Endothelial cell of umbilical vein (primary cell): ENCODE results near the gene SPIRE2. TPM values are rescaled to one million over a fixed set of nuclear protein-coding genes. Genes with fewer than 3 reads are reported as not detected.

ENCODE experiments used
- BruUV-seq: library from RNA; stranded (reverse); fragments of 400-500 nt; replicated peaks from 2 replicates; lab custom pipeline; 2021; lab: Mats Ljungman, UMichigan
- CTCF ChIA-PET: fragments of 300-600, 350-600 bp; sonication (Branson Sonifier 250); formaldehyde crosslinking; loops from one replicate; lab custom pipeline; 2021; ENCODE audit warnings: antibody characterized with exemption, inconsistent platforms; lab: Charles Lee
- POLR2A ChIA-PET: fragments of 300-600, 350-600 bp; sonication (Branson Sonifier 250); formaldehyde crosslinking; loops from one replicate; lab custom pipeline; 2021; ENCODE audit warnings: antibody characterized with exemption, inconsistent platforms; lab: Charles Lee
- DNase-seq: peaks from one replicate; pipeline ENCODE4 v3.0.0-alpha.2; 2011; ENCODE audit warnings: low read depth, low spot score
- FAIRE-seq: peaks from 2 replicates; lab custom pipeline; 2011; peaks lifted over from hg19 to GRCh38; lab: Jason Lieb, UNC
- H2AFZ ChIP-seq: 2 replicates; pipeline ENCODE4 v1.6.0; 2012; ENCODE audit warnings: low read depth, low read length, control low read depth, inconsistent platforms
- H3K27ac ChIP-seq: 2 replicates; pipeline ENCODE4 v1.5.1; 2011; ENCODE audit warnings: low read depth, mild to moderate bottlenecking, control low read depth, low read length, moderate library complexity; ENCODE audit not compliant: insufficient read depth
- H3K27me3 ChIP-seq, 2 experiments: 2 replicates each; pipeline versions ENCODE4 v1.6.0 to v1.6.1; 2011; ENCODE audit warnings: low read length in 2 of 2, mixed read lengths in 1 of 2; ENCODE audit not compliant: control insufficient read depth in 2 of 2, insufficient read depth in 2 of 2
- H3K36me3 ChIP-seq, 2 experiments: 2 replicates in 1 of 2; 3 replicates in 1 of 2; pipeline ENCODE4 v1.5.1; 2011; ENCODE audit warnings: low read length in 2 of 2, mild to moderate bottlenecking in 1 of 2, moderate library complexity in 1 of 2; ENCODE audit not compliant: control insufficient read depth in 2 of 2, insufficient read depth in 2 of 2; ENCODE audit errors: extremely low read depth in 1 of 2
- H3K4me1 ChIP-seq: 3 replicates; pipeline ENCODE4 v1.5.1; 2011; ENCODE audit warnings: mild to moderate bottlenecking, low read length; ENCODE audit not compliant: control insufficient read depth, insufficient read depth; ENCODE audit errors: extremely low read depth
- H3K4me2 ChIP-seq: 2 replicates; pipeline ENCODE4 v1.6.1; 2011; ENCODE audit warnings: low read length, control low read depth, mixed read lengths; ENCODE audit not compliant: insufficient read depth
- H3K4me3 ChIP-seq, 3 experiments: fragments of 200-600 bp in 1 of 3; sonication (generic), shearing (Covaris generic) in 1 of 3; replicated peaks in 1 of 3; 2 replicates each; pipeline ENCODE4 v1.5.1; 2011 to 2016; ENCODE audit warnings: control low read depth in 3 of 3, low read length in 3 of 3, mild to moderate bottlenecking in 2 of 3, inconsistent platforms in 1 of 3, low read depth in 1 of 3, moderate library complexity in 1 of 3; ENCODE audit not compliant: insufficient read depth in 1 of 3
- H3K79me2 ChIP-seq: 2 replicates; pipeline ENCODE4 v1.6.0; 2012; ENCODE audit warnings: low read length, inconsistent platforms; ENCODE audit not compliant: control insufficient read depth, insufficient read depth
- H3K9ac ChIP-seq: replicated peaks from 2 replicates; pipeline ENCODE3; 2011; ENCODE audit warnings: low read length, control low read depth; ENCODE audit not compliant: insufficient read depth; ENCODE audit errors: extremely low read depth
- H3K9me1 ChIP-seq: replicated peaks from 3 replicates; pipeline ENCODE4 v1.6.0; 2011; ENCODE audit warnings: mild to moderate bottlenecking, low read length; ENCODE audit not compliant: control insufficient read depth, insufficient read depth; ENCODE audit errors: extremely low read depth
- H3K9me3 ChIP-seq: replicated peaks from 2 replicates; pipeline ENCODE4 v1.5.1; 2012; ENCODE audit warnings: low read length, inconsistent platforms; ENCODE audit not compliant: control insufficient read depth, insufficient read depth
- H4K20me1 ChIP-seq: replicated peaks from 2 replicates; pipeline ENCODE3; 2011; ENCODE audit warnings: mild to moderate bottlenecking, low read length; ENCODE audit not compliant: control insufficient read depth, insufficient read depth; ENCODE audit errors: extremely low read depth
- CTCF ChIP-seq, 2 donors: IDR thresholded peaks; 1 replicate in 1 of 2; 2 replicates in 1 of 2; pipeline ENCODE4 v1.5.1; 2011; ENCODE audit warnings: low read length in 2 of 2, mild to moderate bottlenecking in 2 of 2, moderate library complexity in 2 of 2, control low read depth in 1 of 2, inconsistent platforms in 1 of 2, low read depth in 1 of 2; ENCODE audit not compliant: insufficient read depth in 1 of 2; ENCODE audit errors: extremely low read depth in 1 of 2
- EZH2 ChIP-seq: IDR thresholded peaks from 2 replicates; pipeline ENCODE4 v1.6.1; 2012; ENCODE audit warnings: borderline replicate concordance, low read depth, mild to moderate bottlenecking, moderate library complexity, low read length, inconsistent platforms; ENCODE audit not compliant: severe bottlenecking
- FOS ChIP-seq: IDR thresholded peaks from 2 replicates; pipeline ENCODE4 v1.6.1; 2011; ENCODE audit warnings: mild to moderate bottlenecking, low read length, moderate library complexity, borderline replicate concordance; ENCODE audit not compliant: insufficient read depth
- GATA2 ChIP-seq: IDR thresholded peaks from 2 replicates; pipeline ENCODE4 v1.7.0; 2011; ENCODE audit warnings: low read depth, mild to moderate bottlenecking, moderate library complexity, mixed read lengths, low read length; ENCODE audit not compliant: insufficient read length, insufficient read depth
- JUN ChIP-seq: IDR thresholded peaks from 2 replicates; pipeline ENCODE4 v1.6.1; 2011; ENCODE audit warnings: borderline replicate concordance, low read depth; ENCODE audit not compliant: insufficient read length, insufficient read depth
- MAX ChIP-seq: IDR thresholded peaks from 2 replicates; pipeline ENCODE4 v1.6.1; 2011; ENCODE audit not compliant: insufficient read depth, insufficient read length
- MYC ChIP-seq: IDR thresholded peaks from one replicate; pipeline ENCODE4 v1.6.1; 2011; ENCODE audit warnings: mild to moderate bottlenecking, low read depth, low read length
- POLR2A ChIP-seq: IDR thresholded peaks from 2 replicates; pipeline ENCODE4 v1.6.1; 2012; ENCODE audit warnings: low read depth, mild to moderate bottlenecking, control low read depth, low read length
- POLR2AphosphoS5 ChIP-seq: IDR thresholded peaks from 2 replicates; pipeline ENCODE4 v1.6.1; 2012; ENCODE audit warnings: low read depth, mild to moderate bottlenecking, control low read depth, low read length, moderate library complexity; ENCODE audit not compliant: insufficient read depth
- dilution Hi-C: fragments of 300-500 bp; cut with MboI; formaldehyde crosslinking; loops from one replicate; pipeline ENCODE4 v1.15.0; 2019; ENCODE audit warnings: low sequenced_read_pairs; ENCODE audit not compliant: extremely low pct_ligation_motif_present
- intact Hi-C: fragments of 100-400 bp; cut with micrococcal nuclease; formaldehyde crosslinking; loops from one replicate; pipeline ENCODE4 v1.10.0; 2022
- polyA plus RNA-seq, 4 experiments: library from polyadenylated mRNA; depleted of rRNA in 3 of 4; stranded (reverse) in 3 of 4; unstranded in 1 of 4; fragments of >200 nt; gene quantifications; 2 replicates each; pipeline versions ENCODE4 v1.2.1 to v1.2.3, GENCODE V29; 2011 to 2012; ENCODE audit warnings: missing spikeins in 1 of 4
- total RNA-seq: library from RNA; stranded (reverse); gene quantifications from 2 replicates; pipeline ENCODE4 v1.2.3, GENCODE V29; 2021

The SPIRE2 gene
- total and polyA plus RNA-seq, 2 donors (not counting 3 experiments of a cell fraction or from before 2014, with no cell fraction given), result 1.2 to 3.1 TPM

GRCh38 chr16:89892055-89892630 is 63.9 kb downstream of the SPIRE2 start:
- Histone ChIP-seq H2AFZ (no peak overlapping the region), H3K79me2 (no peaks in the 10 kb centered on the region), H3K4me1 (no peaks in the 10 kb centered on the region), H3K27ac (no peak overlapping the region), H3K27me3 (no peaks in the 10 kb centered on the region), H3K9me1 (no peaks in the 10 kb centered on the region), H3K4me2 (no peak overlapping the region), H4K20me1 (no peaks in the 10 kb centered on the region), H3K9me3 (no peaks in the 10 kb centered on the region), H3K4me3 (no peak overlapping the region), H3K9ac (no peak overlapping the region), H3K36me3 (peaks cover 14 to 52% of the 10 kb centered on the region in 2 experiments)
- ChIA-PET CTCF (no interaction called here), POLR2A (interaction anchor here (0.7 to 1.1 kb wide), 2 partner anchors 14 to 19 kb away, joined by 3 to 6 read pairs; partner anchors contain the start of gene TCF25)
- intact Hi-C loops (no loop called here), dilution Hi-C loops (no loop called here)
- DNase-seq (no peak), FAIRE-seq (no peak)
- no TSS peak for BruUV-seq
- TF ChIP-seq JUN (no peak), POLR2AphosphoS5 (no peak), CTCF (IDR thresholded peaks at IDR 0.05; ENCODE audit: extremely low read depth in 1 of 2, insufficient read depth in 1 of 2, low read depth in 1 of 2, low read length in 2 of 2) (no peak), EZH2 (no peak), GATA2 (no peak), POLR2A (no peak), MAX (no peak), MYC (no peak), FOS (no peak)
